Endothelial cell of umbilical vein (primary cell): ENCODE measurements around the gene LCMT2. TPM values are rescaled to one million over a fixed set of nuclear protein-coding genes. Genes with fewer than 3 reads are reported as not detected.

Experiments used
- BruUV-seq: library from RNA; stranded (reverse); fragments of 400-500 nt; replicated peaks from 2 replicates; lab custom pipeline; 2021; lab: Mats Ljungman, UMichigan
- CTCF ChIA-PET: fragments of 300-600, 350-600 bp; sonication (Branson Sonifier 250); formaldehyde crosslinking; loops from one replicate; lab custom pipeline; 2021; ENCODE audit warnings: antibody characterized with exemption, inconsistent platforms; lab: Charles Lee
- POLR2A ChIA-PET: fragments of 300-600, 350-600 bp; sonication (Branson Sonifier 250); formaldehyde crosslinking; loops from one replicate; lab custom pipeline; 2021; ENCODE audit warnings: antibody characterized with exemption, inconsistent platforms; lab: Charles Lee
- DNase-seq: peaks from one replicate; pipeline ENCODE4 v3.0.0-alpha.2; 2011; ENCODE audit warnings: low read depth, low spot score
- FAIRE-seq: peaks from 2 replicates; lab custom pipeline; 2011; peaks lifted over from hg19 to GRCh38; lab: Jason Lieb, UNC
- H2AFZ ChIP-seq: 2 replicates; pipeline ENCODE4 v1.6.0; 2012; ENCODE audit warnings: low read depth, low read length, control low read depth, inconsistent platforms
- H3K27ac ChIP-seq: 2 replicates; pipeline ENCODE4 v1.5.1; 2011; ENCODE audit warnings: low read depth, mild to moderate bottlenecking, control low read depth, low read length, moderate library complexity; ENCODE audit not compliant: insufficient read depth
- H3K27me3 ChIP-seq, 2 experiments: 2 replicates each; pipeline versions ENCODE4 v1.6.0 to v1.6.1; 2011; ENCODE audit warnings: low read length in 2 of 2, mixed read lengths in 1 of 2; ENCODE audit not compliant: control insufficient read depth in 2 of 2, insufficient read depth in 2 of 2
- H3K36me3 ChIP-seq, 2 experiments: 2 replicates in 1 of 2; 3 replicates in 1 of 2; pipeline ENCODE4 v1.5.1; 2011; ENCODE audit warnings: low read length in 2 of 2, mild to moderate bottlenecking in 1 of 2, moderate library complexity in 1 of 2; ENCODE audit not compliant: control insufficient read depth in 2 of 2, insufficient read depth in 2 of 2; ENCODE audit errors: extremely low read depth in 1 of 2
- H3K4me1 ChIP-seq: 3 replicates; pipeline ENCODE4 v1.5.1; 2011; ENCODE audit warnings: mild to moderate bottlenecking, low read length; ENCODE audit not compliant: control insufficient read depth, insufficient read depth; ENCODE audit errors: extremely low read depth
- H3K4me2 ChIP-seq: 2 replicates; pipeline ENCODE4 v1.6.1; 2011; ENCODE audit warnings: low read length, control low read depth, mixed read lengths; ENCODE audit not compliant: insufficient read depth
- H3K4me3 ChIP-seq, 3 experiments: fragments of 200-600 bp in 1 of 3; sonication (generic), shearing (Covaris generic) in 1 of 3; replicated peaks in 1 of 3; 2 replicates each; pipeline ENCODE4 v1.5.1; 2011 to 2016; ENCODE audit warnings: control low read depth in 3 of 3, low read length in 3 of 3, mild to moderate bottlenecking in 2 of 3, inconsistent platforms in 1 of 3, low read depth in 1 of 3, moderate library complexity in 1 of 3; ENCODE audit not compliant: insufficient read depth in 1 of 3
- H3K79me2 ChIP-seq: 2 replicates; pipeline ENCODE4 v1.6.0; 2012; ENCODE audit warnings: low read length, inconsistent platforms; ENCODE audit not compliant: control insufficient read depth, insufficient read depth
- H3K9ac ChIP-seq: replicated peaks from 2 replicates; pipeline ENCODE3; 2011; ENCODE audit warnings: low read length, control low read depth; ENCODE audit not compliant: insufficient read depth; ENCODE audit errors: extremely low read depth
- H3K9me1 ChIP-seq: replicated peaks from 3 replicates; pipeline ENCODE4 v1.6.0; 2011; ENCODE audit warnings: mild to moderate bottlenecking, low read length; ENCODE audit not compliant: control insufficient read depth, insufficient read depth; ENCODE audit errors: extremely low read depth
- H3K9me3 ChIP-seq: replicated peaks from 2 replicates; pipeline ENCODE4 v1.5.1; 2012; ENCODE audit warnings: low read length, inconsistent platforms; ENCODE audit not compliant: control insufficient read depth, insufficient read depth
- H4K20me1 ChIP-seq: replicated peaks from 2 replicates; pipeline ENCODE3; 2011; ENCODE audit warnings: mild to moderate bottlenecking, low read length; ENCODE audit not compliant: control insufficient read depth, insufficient read depth; ENCODE audit errors: extremely low read depth
- EZH2 ChIP-seq: IDR thresholded peaks from 2 replicates; pipeline ENCODE4 v1.6.1; 2012; ENCODE audit warnings: borderline replicate concordance, low read depth, mild to moderate bottlenecking, moderate library complexity, low read length, inconsistent platforms; ENCODE audit not compliant: severe bottlenecking
- FOS ChIP-seq: IDR thresholded peaks from 2 replicates; pipeline ENCODE4 v1.6.1; 2011; ENCODE audit warnings: mild to moderate bottlenecking, low read length, moderate library complexity, borderline replicate concordance; ENCODE audit not compliant: insufficient read depth
- GATA2 ChIP-seq: IDR thresholded peaks from 2 replicates; pipeline ENCODE4 v1.7.0; 2011; ENCODE audit warnings: low read depth, mild to moderate bottlenecking, moderate library complexity, mixed read lengths, low read length; ENCODE audit not compliant: insufficient read length, insufficient read depth
- JUN ChIP-seq: IDR thresholded peaks from 2 replicates; pipeline ENCODE4 v1.6.1; 2011; ENCODE audit warnings: borderline replicate concordance, low read depth; ENCODE audit not compliant: insufficient read length, insufficient read depth
- MYC ChIP-seq: IDR thresholded peaks from one replicate; pipeline ENCODE4 v1.6.1; 2011; ENCODE audit warnings: mild to moderate bottlenecking, low read depth, low read length
- POLR2A ChIP-seq: IDR thresholded peaks from 2 replicates; pipeline ENCODE4 v1.6.1; 2012; ENCODE audit warnings: low read depth, mild to moderate bottlenecking, control low read depth, low read length
- POLR2AphosphoS5 ChIP-seq: IDR thresholded peaks from 2 replicates; pipeline ENCODE4 v1.6.1; 2012; ENCODE audit warnings: low read depth, mild to moderate bottlenecking, control low read depth, low read length, moderate library complexity; ENCODE audit not compliant: insufficient read depth
- dilution Hi-C: fragments of 300-500 bp; cut with MboI; formaldehyde crosslinking; loops from one replicate; pipeline ENCODE4 v1.15.0; 2019; ENCODE audit warnings: low sequenced_read_pairs; ENCODE audit not compliant: extremely low pct_ligation_motif_present
- intact Hi-C: fragments of 100-400 bp; cut with micrococcal nuclease; formaldehyde crosslinking; loops from one replicate; pipeline ENCODE4 v1.10.0; 2022
- polyA plus RNA-seq, 4 experiments: library from polyadenylated mRNA; depleted of rRNA in 3 of 4; stranded (reverse) in 3 of 4; unstranded in 1 of 4; fragments of >200 nt; gene quantifications; 2 replicates each; pipeline versions ENCODE4 v1.2.1 to v1.2.3, GENCODE V29; 2011 to 2012; ENCODE audit warnings: missing spikeins in 1 of 4
- total RNA-seq: library from RNA; stranded (reverse); gene quantifications from 2 replicates; pipeline ENCODE4 v1.2.3, GENCODE V29; 2021
- TF ChIP-seq, protein P1 (sequence below), 2 donors: IDR thresholded peaks; 1 replicate in 1 of 2; 2 replicates in 1 of 2; pipeline ENCODE4 v1.5.1; 2011; ENCODE audit warnings: low read length in 2 of 2, mild to moderate bottlenecking in 2 of 2, moderate library complexity in 2 of 2, control low read depth in 1 of 2, inconsistent platforms in 1 of 2, low read depth in 1 of 2; ENCODE audit not compliant: insufficient read depth in 1 of 2; ENCODE audit errors: extremely low read depth in 1 of 2
- TF ChIP-seq, protein P2 (sequence below): IDR thresholded peaks from 2 replicates; pipeline ENCODE4 v1.6.1; 2011; ENCODE audit not compliant: insufficient read depth, insufficient read length

The LCMT2 gene
- total and polyA plus RNA-seq, 2 donors (not counting 3 experiments of a cell fraction or from before 2014, with no cell fraction given): 4.1 to 6.1 TPM

DNA sequence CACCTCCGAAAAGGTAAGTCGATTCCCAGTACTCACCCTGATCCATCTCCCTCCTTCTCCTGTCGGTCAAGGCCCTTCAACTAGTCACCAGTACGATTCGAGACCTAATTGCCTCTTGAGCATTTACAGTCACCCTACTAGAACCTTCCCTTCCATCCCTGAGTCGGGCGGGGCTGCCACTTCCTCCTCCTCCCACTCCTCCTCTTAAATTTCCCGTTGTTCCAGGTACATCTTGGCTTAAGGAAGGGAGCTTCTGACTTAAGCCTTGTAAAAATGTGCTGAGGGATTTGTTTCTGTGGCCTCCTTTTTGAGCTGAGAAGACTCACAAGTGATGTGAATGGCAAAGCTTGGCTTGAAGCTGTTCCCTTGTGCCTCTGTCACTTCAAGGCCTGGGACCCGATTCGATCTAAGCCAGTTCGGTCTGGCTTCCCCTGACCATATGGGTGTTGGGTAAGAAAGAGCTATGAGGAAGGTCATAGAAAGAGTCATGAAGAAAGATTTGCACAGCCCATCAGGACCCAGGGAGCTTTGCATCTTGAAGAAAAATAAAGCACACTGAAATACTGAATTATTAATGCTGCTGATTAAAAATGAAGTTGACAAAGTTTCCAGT lies 28.1 kb downstream of the LCMT2 start, which contains the start of gene TGM7:
TSS of gene TGM7 (minus strand) at position 51 of the 613 bp plus-strand sequence.
- Histone ChIP-seq H3K36me3 (no peaks in the 10 kb centered on the region), H3K27ac (no peak within 1 kb of the TSS), H3K9me3 (no peaks in the 10 kb centered on the region), H3K4me3 (no peak within 1 kb of the TSS), H2AFZ (no peak within 1 kb of the TSS), H3K27me3 (peaks cover 9 to 20% of the 10 kb centered on the region in 2 experiments), H3K4me1 (no peaks in the 10 kb centered on the region), H3K9ac (no peak within 1 kb of the TSS), H4K20me1 (no peaks in the 10 kb centered on the region), H3K4me2 (no peak within 1 kb of the TSS), H3K9me1 (no peaks in the 10 kb centered on the region), H3K79me2 (no peaks in the 10 kb centered on the region)
- intact Hi-C loops (no loop called here), dilution Hi-C loops (no loop called here)
- DNase-seq (no peak), FAIRE-seq (no peak)
- TF ChIP-seq POLR2AphosphoS5 (no peak), FOS (no peak), EZH2 (no peak), MYC (no peak), GATA2 (no peak), POLR2A (no peak), JUN (no peak)
- TF ChIP-seq, protein P1, sequence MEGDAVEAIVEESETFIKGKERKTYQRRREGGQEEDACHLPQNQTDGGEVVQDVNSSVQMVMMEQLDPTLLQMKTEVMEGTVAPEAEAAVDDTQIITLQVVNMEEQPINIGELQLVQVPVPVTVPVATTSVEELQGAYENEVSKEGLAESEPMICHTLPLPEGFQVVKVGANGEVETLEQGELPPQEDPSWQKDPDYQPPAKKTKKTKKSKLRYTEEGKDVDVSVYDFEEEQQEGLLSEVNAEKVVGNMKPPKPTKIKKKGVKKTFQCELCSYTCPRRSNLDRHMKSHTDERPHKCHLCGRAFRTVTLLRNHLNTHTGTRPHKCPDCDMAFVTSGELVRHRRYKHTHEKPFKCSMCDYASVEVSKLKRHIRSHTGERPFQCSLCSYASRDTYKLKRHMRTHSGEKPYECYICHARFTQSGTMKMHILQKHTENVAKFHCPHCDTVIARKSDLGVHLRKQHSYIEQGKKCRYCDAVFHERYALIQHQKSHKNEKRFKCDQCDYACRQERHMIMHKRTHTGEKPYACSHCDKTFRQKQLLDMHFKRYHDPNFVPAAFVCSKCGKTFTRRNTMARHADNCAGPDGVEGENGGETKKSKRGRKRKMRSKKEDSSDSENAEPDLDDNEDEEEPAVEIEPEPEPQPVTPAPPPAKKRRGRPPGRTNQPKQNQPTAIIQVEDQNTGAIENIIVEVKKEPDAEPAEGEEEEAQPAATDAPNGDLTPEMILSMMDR (IDR thresholded peaks at IDR 0.05; ENCODE audit: extremely low read depth in 1 of 2, insufficient read depth in 1 of 2, low read depth in 1 of 2, low read length in 2 of 2): no peak
- TF ChIP-seq, protein P2, sequence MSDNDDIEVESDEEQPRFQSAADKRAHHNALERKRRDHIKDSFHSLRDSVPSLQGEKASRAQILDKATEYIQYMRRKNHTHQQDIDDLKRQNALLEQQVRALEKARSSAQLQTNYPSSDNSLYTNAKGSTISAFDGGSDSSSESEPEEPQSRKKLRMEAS: no peak
- ChIA-PET CTCF (interaction anchor here (1.2 kb wide), 1 partner anchor 17 kb away, joined by 5 read pairs; no protein-coding TSS in a partner anchor), POLR2A (no interaction called here)
- BruUV-seq: no TSS peak
